NCI-H2196 treated with DMSO at 0.1 percent for 48 hours (cell line): ENCODE results near the gene MTERF2.

Experiments
- DNase-seq: peaks from one replicate; lab custom pipeline; 2025; ENCODE audit not compliant: unreplicated experiment; lab: John Stamatoyannopoulos, UW

The MTERF2 gene

DNA sequence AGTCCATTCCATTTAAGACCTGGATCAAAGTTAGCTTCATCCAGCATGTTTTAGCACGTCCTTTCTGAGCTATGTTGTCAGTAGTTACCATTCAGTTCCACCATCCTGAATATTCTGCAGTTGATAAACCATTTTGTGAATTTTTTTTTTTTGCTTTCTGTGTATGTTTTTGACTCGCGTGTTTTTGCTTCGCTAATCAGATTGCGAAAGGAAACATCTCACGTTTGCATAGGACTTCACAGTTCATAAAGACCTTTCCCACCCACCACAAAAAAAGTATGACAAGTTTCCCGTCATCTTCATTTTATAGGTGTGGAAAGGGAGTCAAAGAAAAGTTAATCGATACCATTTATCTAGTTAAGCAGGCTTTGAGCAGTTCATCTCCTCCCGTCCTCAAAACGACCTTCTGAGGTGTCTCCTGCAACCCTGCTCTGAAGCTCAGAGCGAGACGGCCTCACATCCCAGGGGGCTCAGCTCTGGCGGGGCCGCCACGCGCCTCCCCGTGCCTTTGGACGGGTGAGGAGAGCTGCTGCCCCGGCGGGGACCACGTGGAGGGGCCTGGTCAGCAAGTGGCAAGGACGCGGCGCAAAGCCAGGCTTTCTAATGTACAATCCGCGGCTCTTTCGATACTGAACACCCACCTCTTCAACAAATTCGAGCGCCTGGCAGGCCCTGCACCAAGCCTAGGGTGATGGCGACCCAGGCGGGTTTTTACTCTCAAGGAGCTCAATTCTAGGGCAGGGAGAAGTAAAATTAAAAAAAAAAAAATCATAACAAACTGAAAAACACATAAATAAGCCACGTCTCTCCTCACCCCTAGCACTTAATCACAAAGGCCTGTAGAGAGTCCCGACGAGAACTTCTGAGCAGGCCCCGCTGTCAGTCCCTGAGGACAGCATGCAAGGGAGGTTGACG lies 32.2 kb downstream of the MTERF2 start:
- DNase-seq, result no peak

DNA sequence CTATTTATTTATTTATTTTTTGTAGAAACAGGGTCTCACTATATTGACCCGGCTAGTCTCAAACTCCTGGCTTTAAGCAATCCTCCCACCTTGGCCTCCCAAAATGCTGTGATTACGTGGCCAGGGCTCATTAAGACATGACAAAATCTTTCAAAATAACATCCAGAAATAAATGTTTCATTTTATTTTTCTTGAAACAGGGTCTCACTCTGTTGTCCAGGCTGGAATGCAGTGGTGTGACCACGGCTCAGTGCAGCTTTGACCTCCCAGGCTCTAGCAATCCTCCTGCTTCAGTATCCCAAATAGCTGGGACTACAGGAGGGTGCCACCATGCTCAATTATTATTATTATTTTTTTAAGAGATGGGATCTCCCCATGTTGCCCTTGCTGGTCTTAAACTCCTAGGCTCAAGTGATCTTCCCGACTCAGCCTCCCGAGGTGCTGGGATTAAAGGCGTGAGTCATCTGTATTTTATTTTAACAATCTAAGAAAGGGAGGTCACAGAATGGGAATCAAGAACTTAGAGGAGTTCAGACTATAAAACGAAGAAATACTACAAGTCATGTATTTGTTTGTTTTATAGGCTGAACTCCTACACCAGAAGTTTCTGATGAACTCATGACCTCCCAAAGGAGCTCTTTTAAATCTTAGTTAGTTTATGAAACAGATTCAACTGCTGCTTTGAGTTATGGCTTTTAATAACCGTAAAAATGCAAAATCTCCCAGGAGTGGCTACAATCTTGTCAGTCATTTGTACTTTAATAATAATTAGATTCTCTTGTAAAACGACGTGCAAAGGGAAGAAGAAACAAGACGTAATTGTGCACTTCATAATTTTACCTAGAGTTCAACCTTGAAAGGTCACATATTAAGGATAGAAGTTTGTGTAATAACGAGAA lies 33.3 kb downstream of the MTERF2 start:
- DNase-seq, result no peak

DNA sequence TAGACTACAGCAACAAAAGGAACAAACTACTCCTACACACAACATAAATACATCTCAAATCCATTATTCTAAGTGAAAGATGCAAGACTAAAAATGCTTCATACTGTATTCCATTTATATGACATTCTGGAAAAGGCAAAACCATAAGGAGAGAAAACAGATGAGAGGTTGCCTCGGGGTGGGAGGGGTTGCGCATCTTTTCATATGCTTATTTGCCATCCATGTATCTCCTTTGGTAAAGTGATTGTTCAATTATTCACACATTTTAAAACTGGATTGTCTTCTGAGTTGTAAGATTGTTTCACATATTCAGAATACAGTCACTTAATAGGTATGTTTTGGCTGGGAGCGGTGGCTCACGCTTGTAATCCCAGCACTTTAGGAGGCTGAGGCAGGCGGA lies 36.4 kb downstream of the MTERF2 start:
- DNase-seq, result no peak

DNA sequence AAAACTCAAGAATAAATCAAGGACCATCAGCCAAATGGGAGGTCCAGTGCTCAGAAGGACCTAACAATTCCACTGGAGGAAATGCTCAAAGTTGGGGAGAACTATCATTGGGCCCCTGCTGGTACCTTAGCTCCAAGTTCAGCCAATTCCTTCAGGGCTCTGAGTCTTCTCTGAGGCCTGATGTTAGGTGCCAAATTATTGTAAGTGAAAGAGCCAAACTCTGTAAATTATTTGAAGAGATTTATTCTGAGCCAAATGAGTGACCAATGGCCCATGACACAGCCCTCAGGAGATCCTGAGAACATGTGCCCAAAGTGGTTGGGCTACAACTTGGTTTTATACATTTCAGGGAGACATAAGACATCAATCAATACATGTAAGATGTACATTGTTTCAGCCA lies 39.5 kb downstream of the MTERF2 start:
- DNase-seq, result no peak

DNA sequence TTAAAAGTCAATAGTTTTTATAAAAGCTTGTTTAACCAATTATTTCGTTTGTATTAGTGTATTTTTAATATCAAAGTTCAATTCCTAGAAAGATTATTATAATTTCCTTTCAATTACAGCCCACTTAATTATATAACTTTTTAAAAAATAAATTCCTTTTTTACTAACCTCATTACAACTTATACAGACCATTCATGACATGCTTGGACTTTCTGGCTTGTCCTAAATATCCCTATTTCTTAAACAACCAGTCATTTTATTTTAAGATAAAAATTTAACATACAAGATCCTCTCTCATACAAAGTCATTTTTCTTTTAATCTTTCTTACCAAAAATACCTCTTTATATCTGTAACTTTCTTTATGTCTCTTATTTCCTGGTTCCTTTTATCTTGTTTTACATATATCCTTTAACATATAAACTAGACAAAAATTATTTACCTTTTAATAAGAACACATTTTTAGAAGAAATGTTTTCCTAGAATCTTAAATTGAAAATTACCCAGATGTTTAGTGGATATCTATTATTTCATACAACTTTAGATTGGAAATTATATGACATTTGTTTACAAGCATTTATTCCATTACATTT lies 41.6 kb downstream of the MTERF2 start:
- no peak for DNase-seq

DNA sequence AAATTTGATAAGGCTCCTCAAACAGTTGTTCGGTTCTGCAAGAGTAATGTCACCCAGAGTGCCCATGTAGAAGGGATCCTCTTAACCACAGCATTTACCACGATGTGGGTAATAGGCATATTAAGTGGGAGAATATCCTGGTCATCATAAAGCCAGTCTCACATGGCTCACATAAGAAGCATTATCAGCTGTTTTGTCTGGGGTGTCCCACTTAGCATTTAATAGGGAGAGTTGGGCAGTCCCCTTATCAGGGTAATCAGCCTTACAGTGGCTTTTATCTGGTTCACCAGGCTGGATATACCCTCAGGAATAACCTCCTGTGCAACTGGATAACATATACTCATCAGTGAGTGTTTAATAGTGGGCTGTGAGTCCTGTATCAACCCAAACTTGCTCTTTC lies 44.2 kb downstream of the MTERF2 start:
- no peak for DNase-seq

DNA sequence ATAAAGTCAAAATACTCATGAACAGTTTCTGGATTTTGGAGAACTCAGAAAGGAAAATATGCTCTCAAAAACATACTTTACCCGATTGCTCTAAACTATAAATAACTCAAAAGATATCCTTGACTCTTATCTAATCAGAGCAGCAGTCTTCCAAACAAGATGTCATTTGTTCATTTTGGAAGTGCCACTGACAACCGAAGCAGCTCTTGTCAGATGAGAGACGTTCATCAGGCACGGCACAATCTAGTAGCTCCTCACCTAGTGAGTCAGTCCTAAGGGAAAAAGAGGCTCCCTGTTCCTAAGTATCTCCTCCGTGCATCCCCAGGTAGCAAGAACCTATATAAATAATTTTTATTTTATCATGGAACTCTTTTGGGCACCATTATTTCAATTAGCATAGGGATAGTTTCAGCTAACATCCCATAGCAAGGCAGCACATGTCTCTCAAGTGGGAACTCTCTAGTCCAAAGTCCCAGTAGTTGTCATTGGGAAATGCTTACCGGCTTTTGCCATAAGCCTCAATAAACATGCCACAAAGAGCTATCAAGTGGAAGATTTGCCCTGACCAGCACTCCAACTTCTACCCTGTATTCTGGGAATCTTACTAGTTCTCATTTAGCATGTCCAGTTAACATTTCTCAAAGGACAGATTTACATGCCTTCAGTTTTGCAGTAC lies 45.3 kb downstream of the MTERF2 start:
- DNase-seq, result no peak

DNA sequence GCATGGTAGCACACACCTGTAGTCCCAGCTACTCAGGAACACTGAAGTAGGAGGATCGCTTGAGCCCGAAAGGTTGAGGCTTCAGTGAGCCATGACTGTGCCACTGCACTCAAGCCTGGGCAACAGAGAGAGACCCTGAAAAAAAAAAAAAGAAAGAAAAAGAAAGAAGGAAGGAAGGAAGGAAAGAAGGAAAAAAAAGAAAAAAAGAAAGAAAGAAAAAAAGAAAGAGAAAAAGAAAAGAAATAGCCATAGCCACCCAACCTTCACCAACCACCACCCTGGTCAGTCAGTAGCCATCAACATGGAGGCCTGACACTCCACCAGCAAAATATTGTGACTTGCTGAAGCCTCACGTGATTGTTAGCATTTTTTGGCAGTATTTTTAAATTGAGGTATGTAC lies 52.7 kb downstream of the MTERF2 start:
- no peak for DNase-seq
